ENCODE data around the gene UBE2QL1. TPM values are rescaled to one million over a fixed set of nuclear protein-coding genes. Genes with fewer than 3 reads are reported as not detected.

Gene UBE2QL1
- polyA plus RNA-seq, 1 donor = 0.70 TPM

DNA sequence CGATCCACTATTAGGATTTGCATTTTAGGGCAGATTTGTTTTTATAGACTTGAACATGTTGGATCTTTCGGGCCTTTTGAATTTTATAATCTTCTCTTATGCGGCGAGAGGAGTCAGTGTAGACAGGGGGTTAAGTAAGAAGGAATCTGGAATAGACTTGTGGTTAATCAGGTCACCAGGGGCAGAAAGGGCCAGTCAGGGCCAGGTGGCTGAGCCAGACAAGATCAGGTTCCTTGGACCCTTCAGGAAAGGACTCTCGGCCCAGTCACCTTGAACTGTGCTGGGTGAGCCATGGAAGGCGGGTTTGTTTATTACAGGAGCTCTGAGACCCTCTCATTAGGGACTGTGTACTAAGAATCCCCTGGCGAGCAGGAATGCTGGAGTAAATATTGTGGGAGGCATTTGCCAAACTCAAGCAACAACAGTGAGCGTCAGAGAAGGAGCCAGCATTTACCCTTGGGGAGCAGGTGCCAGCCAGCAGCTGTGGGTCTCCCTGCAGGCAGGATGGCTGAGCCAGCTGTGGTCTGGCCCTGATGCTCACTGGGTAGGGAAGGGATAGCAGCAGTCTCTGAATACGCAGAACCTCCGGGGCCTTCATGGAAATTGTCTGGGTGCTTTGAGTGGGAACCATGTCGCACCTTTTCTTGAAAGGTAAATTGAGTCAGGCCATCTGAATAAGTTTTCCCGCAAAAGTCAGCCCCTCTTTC is 79.2 kb downstream of the UBE2QL1 start:
- DNase-seq = no peak

DNA sequence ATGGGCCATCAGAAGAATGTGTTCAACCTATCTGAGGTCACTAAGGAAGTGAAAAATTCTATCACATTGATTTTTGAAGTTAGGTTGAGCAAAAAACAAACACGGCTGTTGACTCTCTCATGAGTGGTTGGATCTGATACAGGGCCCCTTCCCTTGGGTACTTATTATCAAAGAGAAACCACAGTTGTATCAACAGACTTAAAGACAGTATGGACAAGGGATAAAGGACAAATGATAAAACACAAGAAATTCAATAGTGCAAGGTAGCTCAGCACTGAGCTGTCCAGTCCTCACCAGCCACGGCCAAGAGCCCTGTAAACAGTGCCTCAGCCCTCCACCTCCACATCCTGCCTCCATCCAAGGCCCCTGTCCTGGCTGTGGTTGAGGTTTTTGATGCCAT is 86.9 kb downstream of the UBE2QL1 start:
- no peak for DNase-seq

DNA sequence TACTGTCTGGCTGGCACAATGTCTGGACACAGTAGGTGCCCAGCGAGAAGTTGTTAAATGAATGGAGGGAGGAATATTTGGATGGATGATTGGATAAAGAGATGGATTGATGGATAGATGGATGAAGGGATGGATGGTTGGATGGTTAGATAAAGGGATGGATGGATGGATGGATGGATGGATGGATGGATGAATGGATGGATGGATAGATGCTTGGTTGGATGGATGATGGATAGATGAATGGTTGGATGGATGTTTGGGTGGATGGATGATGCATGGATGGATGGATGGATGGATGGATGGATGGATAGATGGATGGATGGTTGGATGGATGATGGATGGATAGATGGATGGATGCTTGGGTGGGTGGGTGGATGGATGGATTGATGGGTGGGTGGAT is 90.4 kb downstream of the UBE2QL1 start:
- no peak for DNase-seq

DNA sequence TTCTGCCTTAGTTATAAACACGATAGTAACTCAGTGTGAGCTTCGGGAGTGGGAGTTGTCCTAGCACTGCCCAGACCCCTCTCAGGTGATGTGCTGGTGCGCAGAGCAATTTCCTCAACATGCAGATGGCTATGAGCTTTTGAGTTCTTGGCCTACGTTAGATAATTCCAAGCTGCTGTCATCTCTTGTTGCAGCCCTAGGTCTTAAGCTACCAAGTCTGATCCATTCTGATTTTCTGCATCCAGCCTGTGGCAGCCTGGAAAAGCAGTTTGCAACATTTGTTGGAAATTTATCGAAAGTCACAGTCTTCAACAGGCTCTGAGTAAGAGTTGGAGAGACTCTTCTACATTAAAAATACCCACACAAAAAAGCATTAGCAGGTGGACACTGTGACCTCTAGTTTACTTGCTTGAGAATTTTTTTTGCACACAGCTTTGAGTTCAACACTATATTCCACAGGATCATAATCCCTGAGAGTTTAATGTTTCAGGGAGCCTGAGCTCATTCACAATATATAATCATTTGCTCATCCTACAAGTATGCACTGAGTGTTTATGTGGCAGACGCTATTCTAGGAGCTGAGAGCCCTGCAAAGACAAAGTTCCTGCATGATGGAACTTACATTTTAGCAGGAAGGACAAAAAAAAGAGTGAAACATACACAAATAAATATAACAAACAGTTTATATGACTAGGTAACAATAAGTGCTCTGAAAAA is 91.6 kb downstream of the UBE2QL1 start:
- DNase-seq = no peak

DNA sequence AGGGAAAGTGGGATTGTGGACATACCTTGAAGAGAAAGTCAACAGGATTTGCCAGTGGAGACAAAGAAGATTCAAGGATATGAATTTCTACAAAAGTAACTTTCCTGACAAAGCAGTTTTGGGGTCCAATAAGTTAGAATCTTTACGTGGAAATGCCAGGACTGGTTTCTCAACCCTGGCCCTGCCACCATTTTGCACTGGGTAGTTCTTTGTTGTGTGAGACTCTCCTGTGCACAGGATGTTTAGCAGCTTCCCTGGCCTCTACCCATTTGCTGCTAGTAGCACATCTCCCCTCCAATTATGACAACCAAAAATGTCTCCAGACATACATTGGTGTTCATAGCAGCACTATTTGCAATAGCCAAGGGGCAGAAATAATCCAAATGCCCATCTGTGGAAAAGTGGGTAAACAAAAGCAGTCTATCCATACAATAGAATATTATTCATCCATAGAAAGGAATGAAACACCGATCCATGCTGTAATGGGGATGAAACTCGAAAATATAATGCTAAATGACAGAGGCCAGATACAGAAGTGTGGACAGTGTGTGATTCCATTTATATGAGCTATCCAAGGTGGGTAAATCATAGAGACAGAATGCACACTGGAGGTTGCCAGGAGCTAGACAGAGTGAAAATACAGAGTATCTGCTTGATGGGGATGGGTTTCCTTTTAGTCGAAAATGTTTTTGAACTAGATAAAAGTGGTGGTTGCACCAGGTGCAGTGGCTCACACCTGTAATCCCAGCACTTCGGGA is 92.8 kb downstream of the UBE2QL1 start:
- no peak for DNase-seq

DNA sequence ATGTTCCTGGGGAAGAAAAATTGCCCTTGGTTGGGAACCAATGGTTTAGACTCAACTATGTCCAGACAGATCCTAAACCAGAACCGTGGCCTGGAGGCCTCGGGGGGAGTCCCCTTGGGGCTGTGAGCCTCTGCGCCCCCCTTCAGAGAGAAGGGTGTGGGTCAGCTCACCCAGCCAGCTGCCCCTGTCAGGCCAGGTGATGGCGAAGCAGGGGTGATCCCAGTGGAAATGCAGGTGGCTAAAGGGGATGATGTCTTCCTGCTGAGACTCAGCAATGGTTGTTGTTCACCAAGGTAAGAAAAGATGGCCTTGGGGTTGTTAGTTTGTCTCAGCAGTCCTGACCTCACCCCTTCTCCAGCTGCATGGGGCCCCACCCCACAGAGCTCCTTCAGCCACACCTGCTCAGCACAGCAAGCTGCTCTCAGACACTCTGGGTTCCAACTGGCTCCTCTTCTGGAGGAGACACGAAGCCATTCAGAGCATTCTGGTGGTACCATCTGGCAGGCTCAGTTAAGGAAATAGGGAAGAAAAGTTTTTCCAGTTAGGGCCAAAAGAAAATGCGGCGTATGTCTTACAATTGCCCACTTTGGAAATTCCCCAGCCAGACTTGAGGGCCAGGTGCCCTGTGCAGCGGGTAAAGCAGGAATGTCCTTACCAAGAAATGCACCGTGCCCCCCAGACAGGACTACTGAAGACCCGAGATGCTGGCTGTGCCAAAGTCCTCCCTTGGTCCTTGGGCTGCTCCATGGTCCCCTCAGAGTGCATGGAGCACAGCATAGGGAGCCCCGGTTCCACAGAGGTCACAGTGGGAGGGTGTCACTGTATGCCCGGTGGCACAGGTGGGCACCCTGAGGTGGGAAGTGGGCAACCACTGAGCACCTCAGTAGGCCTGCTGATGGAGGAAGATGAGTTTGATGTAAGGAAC is 94.0 kb downstream of the UBE2QL1 start:
- no peak for DNase-seq

DNA sequence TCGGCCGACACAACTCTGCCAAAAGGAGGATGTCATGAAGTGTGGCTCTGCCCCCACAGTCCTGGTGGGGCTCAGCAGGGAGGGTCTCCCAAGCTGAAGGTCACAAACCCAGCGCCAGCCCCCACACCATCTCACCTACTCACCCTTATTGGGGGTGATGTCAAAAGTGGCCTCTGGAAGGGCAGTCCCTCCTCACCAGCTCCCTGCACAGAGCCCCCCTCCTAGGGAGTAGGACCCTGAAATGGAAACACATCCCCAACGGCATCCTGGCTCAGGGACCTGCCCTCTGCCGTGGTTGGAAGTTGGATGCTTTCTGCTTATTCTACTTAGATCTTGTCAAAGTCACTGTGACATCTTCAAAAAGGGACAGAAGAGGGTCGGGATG is 94.7 kb downstream of the UBE2QL1 start:
- DNase-seq = no peak

DNA sequence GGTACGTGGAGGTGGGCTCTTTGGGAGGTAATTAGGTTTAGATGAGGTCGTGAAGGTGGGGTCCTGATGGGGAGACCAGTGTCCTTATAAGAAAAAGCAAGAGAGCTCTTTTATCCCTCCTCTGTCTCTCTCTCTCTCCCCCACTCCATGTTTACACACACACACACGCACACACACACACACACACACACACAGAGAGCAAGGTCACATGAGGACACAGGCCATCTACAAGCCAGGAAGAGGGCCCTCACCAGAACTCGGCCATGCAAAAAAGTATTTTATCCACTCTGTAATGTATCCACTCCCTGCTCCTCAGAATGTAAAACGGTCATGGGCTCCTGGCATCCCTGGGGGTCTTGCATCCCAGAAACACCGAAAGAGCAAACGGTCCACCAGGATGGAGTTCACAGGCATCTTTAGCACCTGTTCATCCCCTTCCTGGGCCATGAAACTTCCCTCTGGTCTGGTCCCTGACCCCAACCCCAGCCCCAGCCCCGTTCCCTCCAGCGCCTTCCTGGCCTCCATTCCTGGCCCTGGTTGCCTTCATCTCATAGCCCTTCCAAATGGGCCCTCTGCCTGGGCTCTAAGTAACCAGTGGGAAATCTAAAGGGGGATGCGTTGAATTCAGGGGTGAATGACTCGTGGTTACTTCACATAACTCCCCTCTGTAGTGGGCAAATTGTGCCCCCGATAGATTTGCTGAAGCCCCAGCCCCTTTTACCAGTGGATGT is 95.3 kb downstream of the UBE2QL1 start:
- no peak for DNase-seq

Other genes starting within 250 kb of the UBE2QL1 start
- gene MED10, start 70.3 kb upstream of the UBE2QL1 start, polyA plus RNA-seq (ENCODE audit: insufficient read length) = 39.5 TPM
- gene NSUN2, start 184.2 kb downstream of the UBE2QL1 start, polyA plus RNA-seq (ENCODE audit: insufficient read length) = 65.2 TPM
- gene SRD5A1, start 184.6 kb downstream of the UBE2QL1 start, polyA plus RNA-seq (ENCODE audit: insufficient read length) = 11.7 TPM